IgD-negative memory B cell (primary cell): ENCODE measurements around the gene ABI3. TPM values are rescaled to one million over a fixed set of nuclear protein-coding genes. Genes with fewer than 3 reads are reported as not detected.

Experiments used
- polyA plus RNA-seq: library from polyadenylated mRNA; unstranded; fragments of 300-500 nt; fragmentation: Illumina TruSeq; gene quantifications from one replicate; pipeline ENCODE4 v1.2.3, GENCODE V29; 2021

The ABI3 gene
- polyA plus RNA-seq, 1 donor from 2014 or later, result 34.2 TPM

Other genes starting within 250 kb of the ABI3 start
- gene GIP, start 242.1 kb upstream of the ABI3 start, polyA plus RNA-seq, result not detected
- not detected for gene IGF2BP1, start 213.3 kb upstream of the ABI3 start, polyA plus RNA-seq
- not detected for gene B4GALNT2, start 77.9 kb upstream of the ABI3 start, polyA plus RNA-seq
- gene GNGT2, start 133 bp upstream of the ABI3 start, polyA plus RNA-seq, result 10.3 TPM
- 1.0 TPM for gene PHOSPHO1, start 20.1 kb downstream of the ABI3 start, polyA plus RNA-seq
- 29.3 TPM for gene ZNF652, start 151.5 kb downstream of the ABI3 start, polyA plus RNA-seq
- 132 TPM for gene PHB1, start 204.2 kb downstream of the ABI3 start, polyA plus RNA-seq